KG1 (cell line): Measurements from ENCODE around the gene TMCC1.
"Not testable (repeated sequence)": the region's sequence is repeated elsewhere in the genome, so short reads cannot be mapped to it uniquely, and the experiment has no call there.

Source experiments
- DNase-seq: peaks from one replicate; lab custom pipeline; 2025; lab: John Stamatoyannopoulos, UW

TMCC1 gene

GRCh38 chr3:129893581-129894070 lies at the start of gene TMCC1:
TMCC1 (minus strand) TSS chr3:129893711.
- peak; percentile 82 for DNase-seq

GRCh38 chr3:129943020-129943419 lies 49.5 kb upstream of the TMCC1 start:
- DNase-seq = no peak

DNA sequence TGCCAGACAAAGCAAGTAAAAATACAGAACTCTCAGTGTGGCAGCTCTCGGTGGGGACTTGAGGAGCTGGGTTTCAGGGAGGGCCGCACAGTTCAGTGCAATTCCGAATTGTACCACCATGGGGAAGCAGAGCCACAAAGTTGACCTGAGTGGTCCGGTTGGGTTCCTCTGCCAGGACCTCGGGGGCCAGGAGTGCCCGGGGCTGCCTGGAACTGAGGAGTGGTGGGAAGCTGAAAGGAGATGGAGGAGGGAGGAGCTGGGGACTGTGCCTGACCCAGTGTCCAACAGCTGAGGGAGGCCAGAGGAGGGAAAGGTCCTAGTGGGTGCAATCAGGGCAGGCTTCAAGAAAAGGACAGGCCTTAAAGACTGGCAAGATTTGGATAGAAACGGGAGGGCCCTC lies 48.8 kb upstream of the TMCC1 start:
- peak; percentile 49 for DNase-seq

DNA sequence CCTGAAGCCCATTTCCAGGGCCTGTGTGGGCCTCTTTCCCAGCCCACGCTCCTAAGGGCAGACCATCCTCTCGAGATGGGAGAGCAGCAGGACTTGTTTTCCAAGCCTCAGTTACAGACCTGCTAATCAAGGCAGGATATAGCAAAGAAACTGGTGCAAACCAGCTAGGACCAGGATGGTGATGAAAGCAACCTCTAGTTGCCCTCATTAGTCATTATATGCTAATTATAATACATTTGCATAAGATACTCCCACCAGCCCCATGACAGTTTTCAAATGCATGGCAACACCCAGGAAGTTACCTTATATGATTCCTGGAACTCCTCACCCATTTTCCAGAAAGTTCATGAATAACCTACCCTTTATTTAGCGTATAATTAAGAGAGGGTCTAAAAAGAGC lies 46.6 kb upstream of the TMCC1 start:
- DNase-seq = no peak

DNA sequence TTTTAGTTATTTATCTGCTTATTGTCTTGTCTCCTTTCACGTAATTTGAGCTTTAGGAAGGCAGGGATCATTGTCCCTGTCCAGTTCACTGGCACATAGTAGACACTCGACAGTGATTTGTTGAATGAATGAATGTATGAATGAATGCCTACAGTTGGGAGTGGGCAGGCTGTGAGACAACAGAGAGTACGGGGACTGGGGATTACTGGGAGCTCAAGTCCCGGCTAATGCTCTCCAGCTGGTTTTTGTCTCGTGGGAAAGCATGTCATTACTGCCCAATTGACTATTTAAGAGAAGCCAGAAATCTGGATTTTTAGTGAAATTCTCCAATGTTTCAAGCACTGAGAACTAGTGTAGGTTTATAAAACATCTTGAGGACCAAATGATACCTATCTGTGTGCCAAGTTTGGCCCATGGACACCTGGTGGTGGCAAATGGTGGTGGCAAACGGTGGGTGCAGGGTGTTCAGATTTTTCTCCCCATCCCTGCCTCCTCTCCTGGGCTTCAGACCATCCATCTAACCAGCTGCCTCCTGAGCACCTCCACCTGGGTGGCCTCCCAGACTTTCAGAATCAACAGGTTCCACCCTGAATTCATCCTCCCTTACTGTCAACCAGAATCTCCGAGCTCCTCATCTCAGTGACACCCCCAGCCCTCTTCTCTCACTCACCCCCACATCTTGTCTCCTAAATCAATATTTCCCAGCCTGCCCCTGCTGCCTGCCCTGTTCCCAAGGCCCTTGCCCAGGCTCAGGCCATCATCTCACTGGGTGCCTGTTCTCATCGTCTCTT lies 44.8 kb upstream of the TMCC1 start:
- DNase-seq = no peak

DNA sequence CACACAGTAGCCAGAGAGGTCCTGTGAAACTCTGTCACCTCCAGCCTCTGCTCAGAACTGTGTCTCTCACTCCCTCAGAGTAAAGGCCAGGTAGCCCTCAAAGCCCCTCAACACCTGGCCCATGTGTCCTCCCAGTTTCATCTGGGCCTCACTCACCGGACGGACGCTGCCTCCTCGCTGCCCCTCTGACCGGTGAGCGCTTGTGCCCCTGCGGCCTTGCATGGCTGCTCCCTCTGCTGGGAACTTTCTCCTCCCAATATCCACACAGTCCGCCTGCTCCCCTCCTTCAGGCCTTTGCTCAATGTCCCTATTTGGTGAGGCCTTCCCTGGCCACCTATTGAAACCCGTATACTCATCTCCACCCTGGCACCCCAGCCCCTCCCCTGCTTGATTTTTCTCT lies 44.2 kb upstream of the TMCC1 start:
- no peak for DNase-seq

DNA sequence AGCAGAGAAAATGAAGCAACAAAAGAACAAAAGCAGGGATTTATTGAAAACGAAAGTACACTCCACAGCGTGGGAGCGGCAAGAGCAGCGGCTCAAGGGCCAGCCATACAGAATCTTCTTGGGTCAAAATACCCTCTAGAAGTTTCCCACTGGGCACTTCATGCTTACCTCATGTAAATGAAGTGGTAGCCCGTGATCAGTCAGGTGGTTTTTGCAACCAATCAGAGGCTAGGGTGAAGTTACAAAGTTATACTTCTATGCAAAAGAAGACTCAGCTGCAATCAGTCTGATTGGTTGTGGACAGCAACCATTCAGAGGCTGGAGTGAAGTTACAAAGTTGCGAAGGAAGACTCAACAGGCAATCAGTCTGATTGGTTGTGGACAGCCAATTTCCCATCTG lies 43.2 kb upstream of the TMCC1 start:
- no peak for DNase-seq

DNA sequence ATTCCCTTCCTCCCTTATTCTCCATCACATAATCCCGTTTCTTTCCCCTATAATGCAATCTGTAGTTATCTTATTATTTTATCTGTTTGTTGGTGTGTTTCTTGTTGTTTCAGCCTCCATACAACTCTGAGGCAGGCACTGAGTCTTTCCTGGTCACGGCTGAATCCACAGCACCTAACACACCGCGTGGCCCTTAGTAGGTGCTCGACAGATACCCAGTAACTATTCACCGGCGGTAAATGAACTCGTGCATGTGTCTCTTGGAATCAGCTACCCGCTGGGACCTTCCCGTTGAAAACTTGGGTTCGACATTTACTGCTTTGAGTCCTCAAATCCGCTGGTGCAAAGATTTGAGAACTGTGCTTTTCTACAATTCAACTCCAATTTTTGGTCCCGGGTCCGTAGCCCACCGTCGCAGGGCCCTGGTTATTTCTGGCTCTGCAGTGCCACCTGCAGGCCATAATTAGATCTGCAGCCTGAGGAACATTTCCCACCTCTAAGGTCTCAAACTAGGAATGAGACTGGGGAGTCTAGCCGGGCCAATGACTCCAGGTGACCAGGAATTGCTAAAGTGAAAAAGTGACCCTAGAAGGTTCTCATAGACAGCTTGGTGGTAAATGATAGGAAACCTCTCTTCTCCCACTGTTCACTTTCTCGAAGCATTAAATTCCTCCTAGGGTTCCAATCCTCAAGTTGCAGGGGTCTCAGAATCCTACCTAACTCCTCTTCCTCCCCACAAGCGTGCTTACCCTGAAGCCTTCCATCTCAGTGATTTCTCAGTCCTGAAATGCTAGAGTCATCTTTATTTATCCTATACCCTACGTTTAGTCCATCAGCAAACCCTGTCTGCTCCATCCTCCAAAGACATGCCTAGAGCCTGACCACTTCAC lies 41.0 kb upstream of the TMCC1 start:
- DNase-seq = peak; percentile 16

- DNase-seq = no peak
These were observed 40.0 kb upstream of the TMCC1 start for GRCh38 chr3:129933471-129933870.

- no peak for DNase-seq
These were observed 35.9 kb upstream of the TMCC1 start for GRCh38 chr3:129929383-129929782.

GRCh38 chr3:129927072-129927471 lies 33.6 kb upstream of the TMCC1 start:
- no peak for DNase-seq

- no peak for DNase-seq
These were observed 26.3 kb upstream of the TMCC1 start for GRCh38 chr3:129919806-129920205.

DNA sequence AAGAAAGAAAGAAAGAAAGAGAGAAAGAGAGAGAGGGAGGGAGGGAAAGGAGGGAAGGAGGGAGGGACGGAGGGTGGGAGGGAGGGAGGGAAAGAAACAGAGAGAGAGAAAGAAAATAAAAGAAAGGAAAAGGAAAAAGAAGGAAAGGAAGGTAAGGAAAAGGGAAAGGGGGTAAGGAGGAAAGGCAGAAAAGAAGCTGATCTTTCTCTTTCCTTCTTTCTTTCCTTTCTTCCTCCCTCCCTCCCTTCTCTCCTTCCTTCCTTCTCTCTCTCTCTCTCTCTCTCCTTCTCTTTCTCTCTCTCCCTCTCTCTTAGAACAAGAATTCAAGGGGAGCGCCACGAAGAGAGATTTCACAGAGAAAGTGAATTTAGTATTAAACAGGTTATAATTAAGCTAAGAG lies 25.8 kb upstream of the TMCC1 start:
- DNase-seq = no peak

DNA sequence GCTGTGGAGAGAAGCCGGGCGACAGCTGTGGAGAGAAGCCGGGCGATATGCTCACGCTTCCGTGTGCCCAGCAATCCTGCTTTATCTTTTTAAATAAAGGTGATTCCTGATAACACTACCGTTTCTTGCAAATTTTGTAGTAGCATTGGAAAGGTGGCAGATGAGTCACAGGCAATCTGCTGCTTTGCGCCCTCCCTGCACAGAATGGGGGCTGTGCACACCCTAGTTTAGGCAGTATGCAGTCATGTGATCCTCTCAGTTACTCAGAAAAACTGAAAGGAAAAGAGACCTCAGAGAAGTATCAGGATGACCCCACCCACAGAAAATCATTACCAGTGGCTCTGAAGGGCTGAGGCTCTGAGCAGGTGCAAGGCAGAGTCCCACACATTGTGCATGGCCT lies 24.9 kb upstream of the TMCC1 start:
- DNase-seq = no peak

DNA sequence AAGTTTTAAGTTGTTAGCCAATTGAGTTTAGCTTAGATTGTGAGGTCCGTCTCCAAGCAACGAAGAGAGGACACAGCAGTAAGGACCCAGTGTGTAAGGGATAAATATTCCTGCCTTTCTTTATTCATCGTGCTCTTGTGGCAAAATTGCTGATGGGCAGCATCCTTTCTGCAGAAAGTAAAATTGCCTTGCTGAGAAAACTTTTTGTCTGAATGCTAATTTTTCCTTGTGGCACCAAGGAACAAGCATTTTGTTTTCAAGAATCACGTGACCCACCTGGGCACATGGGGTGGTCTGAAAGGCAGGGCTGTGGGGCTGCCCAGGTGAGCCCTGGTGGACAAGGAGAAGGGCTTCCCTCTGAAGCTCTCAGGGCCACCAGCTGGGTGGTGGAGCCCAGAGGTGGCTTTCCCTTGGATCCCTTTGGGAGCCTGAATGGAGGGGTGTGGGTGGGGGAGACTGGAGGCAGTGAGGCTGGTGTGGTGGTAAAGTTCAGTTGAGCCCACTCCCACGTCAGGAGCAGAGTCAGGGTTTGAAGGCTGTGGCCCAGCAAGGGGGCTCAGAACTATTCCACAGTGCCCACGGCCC lies 24.0 kb upstream of the TMCC1 start:
- no peak for DNase-seq

- no peak for DNase-seq
These were observed 20.1 kb upstream of the TMCC1 start for GRCh38 chr3:129913618-129914017.

GRCh38 chr3:129911261-129911861 lies 17.9 kb upstream of the TMCC1 start:
- DNase-seq = peak; percentile 41

DNA sequence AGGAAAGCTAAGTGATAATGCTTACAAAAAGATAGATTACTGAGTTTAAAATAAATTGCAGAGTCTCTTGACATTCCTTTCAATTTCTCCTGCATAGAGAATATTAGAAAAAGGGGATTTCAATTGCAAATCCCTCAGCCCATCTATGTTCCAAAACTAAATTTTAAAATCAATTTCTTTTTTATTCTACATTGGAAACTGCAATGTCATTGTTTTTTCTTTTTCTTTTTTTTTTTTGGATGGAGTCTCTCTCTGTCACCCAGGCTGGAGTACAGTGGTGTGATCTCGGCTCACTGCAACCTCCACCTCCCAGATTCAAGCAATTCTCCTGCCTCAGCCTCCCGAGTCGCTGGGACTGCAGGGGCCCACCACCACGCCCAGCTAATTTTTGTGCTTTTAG lies 15.7 kb upstream of the TMCC1 start:
- not testable (repeated sequence) for DNase-seq

DNA sequence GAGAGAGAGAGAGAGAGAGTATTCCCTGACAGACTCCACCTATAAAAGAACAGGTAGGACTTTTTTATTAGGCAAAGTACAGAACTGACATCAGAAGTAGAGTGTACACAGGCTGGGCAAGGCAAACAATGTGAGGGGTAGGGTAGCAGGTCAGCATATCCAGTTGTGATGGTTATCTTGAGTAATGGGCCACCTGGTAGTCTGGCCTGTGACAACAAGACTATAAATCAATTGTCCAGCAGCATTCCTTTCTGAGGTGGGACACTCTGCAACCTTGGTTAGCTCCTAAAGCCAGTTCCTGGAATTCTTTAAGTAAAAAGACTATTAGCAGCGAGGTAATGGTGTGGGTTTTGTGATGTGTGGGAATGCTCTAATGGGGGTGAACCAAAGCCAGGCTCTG lies 14.9 kb upstream of the TMCC1 start:
- no peak for DNase-seq

GRCh38 chr3:129901272-129901671 lies 7.8 kb upstream of the TMCC1 start:
- not testable (repeated sequence) for DNase-seq

DNA sequence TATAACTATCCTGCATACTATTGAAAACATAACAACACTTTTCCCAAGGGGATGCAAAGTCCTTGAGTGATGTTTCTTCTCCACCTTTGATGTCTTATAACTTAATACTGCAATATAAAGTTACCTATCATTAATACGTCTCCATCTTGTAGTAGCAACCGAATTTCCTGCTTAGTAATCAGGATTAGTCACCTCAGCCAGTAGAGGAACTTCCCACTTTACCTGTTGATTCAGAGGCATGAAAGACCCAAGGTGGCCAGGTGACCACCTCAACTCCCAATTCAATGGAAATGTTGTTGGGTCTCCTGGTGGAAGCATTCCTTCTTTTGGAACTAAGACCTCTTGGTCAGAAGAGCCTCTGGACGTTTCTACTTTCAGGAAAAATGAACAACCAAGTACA lies 3.5 kb upstream of the TMCC1 start:
- no peak for DNase-seq

- no peak for DNase-seq
These were observed 492 bp downstream of the TMCC1 start for GRCh38 chr3:129892857-129893580.
